H9 (cell line): ENCODE results near the gene SLCO2A1. TPM values are rescaled to one million over a fixed set of nuclear protein-coding genes. Genes with fewer than 3 reads are reported as not detected.

Experiments used
- DNase-seq: peaks from one replicate; pipeline ENCODE4 v3.0.0-alpha.2; 2017
- H2AFZ ChIP-seq: one replicate; pipeline ENCODE4 v1.6.1; 2013; ENCODE audit warnings: mild to moderate bottlenecking, low read length, control low read depth, moderate library complexity
- H2AK5ac ChIP-seq: 2 replicates; pipeline ENCODE4 v1.6.1; 2013; ENCODE audit warnings: low read length, control low read depth, mixed read lengths; ENCODE audit not compliant: insufficient read length
- H2BK120ac ChIP-seq: one replicate; pipeline ENCODE4 v1.6.1; 2013; ENCODE audit warnings: low read depth, mild to moderate bottlenecking, low read length, control low read depth, inconsistent platforms; ENCODE audit not compliant: poor library complexity, severe bottlenecking
- H2BK12ac ChIP-seq: 2 replicates; pipeline ENCODE4 v1.6.1; 2013; ENCODE audit warnings: low read length, control low read depth, mixed read lengths, low read depth; ENCODE audit not compliant: insufficient read length
- H2BK15ac ChIP-seq: 2 replicates; pipeline ENCODE4 v1.6.1; 2013; ENCODE audit warnings: low read depth, low read length, control low read depth
- H2BK20ac ChIP-seq: one replicate; pipeline ENCODE4 v1.6.1; 2013; ENCODE audit warnings: low read depth, mild to moderate bottlenecking, low read length, control low read depth, inconsistent platforms; ENCODE audit not compliant: poor library complexity, severe bottlenecking
- H2BK5ac ChIP-seq: 2 replicates; pipeline ENCODE4 v1.6.1; 2013; ENCODE audit warnings: low read length, control low read depth, mixed read lengths; ENCODE audit not compliant: insufficient read length
- H3K14ac ChIP-seq: 2 replicates; pipeline ENCODE4 v1.6.1; 2013; ENCODE audit warnings: low read length, control low read depth; ENCODE audit not compliant: insufficient read depth
- H3K18ac ChIP-seq: 2 replicates; pipeline ENCODE4 v1.6.1; 2013; ENCODE audit warnings: low read depth, mild to moderate bottlenecking, mixed read lengths, low read length, control low read depth; ENCODE audit not compliant: insufficient read length
- H3K23ac ChIP-seq: 2 replicates; pipeline ENCODE4 v1.6.1; 2013; ENCODE audit warnings: low read length, control low read depth, mixed read lengths, low read depth; ENCODE audit not compliant: insufficient read length
- H3K23me2 ChIP-seq: 2 replicates; pipeline ENCODE4 v1.6.1; 2013; ENCODE audit warnings: low read depth, mild to moderate bottlenecking, mixed read lengths, low read length, control low read depth; ENCODE audit not compliant: insufficient read length, poor library complexity, severe bottlenecking
- H3K27ac ChIP-seq: 2 replicates; pipeline ENCODE4 v1.5.1; 2013; ENCODE audit warnings: low read length, control low read depth, mixed read lengths, low read depth; ENCODE audit not compliant: insufficient read length
- H3K27me3 ChIP-seq: 2 replicates; pipeline ENCODE4 v1.6.1; 2013; ENCODE audit warnings: low read length, control low read depth, inconsistent platforms; ENCODE audit not compliant: insufficient read depth
- H3K4ac ChIP-seq: 2 replicates; pipeline ENCODE4 v1.6.1; 2013; ENCODE audit warnings: low read depth, mild to moderate bottlenecking, control low read depth, inconsistent platforms, low read length, moderate library complexity
- H3K4me1 ChIP-seq: 2 replicates; pipeline ENCODE4 v1.6.1; 2013; ENCODE audit warnings: low read length, control low read depth, inconsistent platforms; ENCODE audit not compliant: insufficient read depth
- H3K4me2 ChIP-seq: 2 replicates; pipeline ENCODE4 v1.6.1; 2013; ENCODE audit warnings: low read length, control low read depth, mixed read lengths; ENCODE audit not compliant: insufficient read length, insufficient read depth
- H3K56ac ChIP-seq: 2 replicates; pipeline ENCODE4 v1.6.1; 2013; ENCODE audit warnings: low read depth, mild to moderate bottlenecking, mixed read lengths, low read length, control low read depth; ENCODE audit not compliant: insufficient read length
- H3K79me1 ChIP-seq: 2 replicates; pipeline ENCODE4 v1.6.1; 2013; ENCODE audit warnings: low read depth, mild to moderate bottlenecking, moderate library complexity, low read length, control low read depth, inconsistent platforms; ENCODE audit not compliant: insufficient read depth, poor library complexity, severe bottlenecking
- H3K79me2 ChIP-seq: 2 replicates; pipeline ENCODE4 v1.6.1; 2013; ENCODE audit warnings: low read length, control low read depth, inconsistent platforms; ENCODE audit not compliant: insufficient read depth
- H3K9ac ChIP-seq: 2 replicates; pipeline ENCODE4 v1.6.1; 2013; ENCODE audit warnings: low read length, control low read depth, mixed read lengths; ENCODE audit not compliant: insufficient read length; ENCODE audit errors: extremely low read depth
- H3K9me3 ChIP-seq: one replicate; pipeline ENCODE4 v1.6.1; 2013; ENCODE audit warnings: low read depth, low read length, inconsistent platforms; ENCODE audit not compliant: control insufficient read depth
- H3T11ph ChIP-seq: one replicate; pipeline ENCODE4 v1.6.1; 2013; ENCODE audit warnings: mild to moderate bottlenecking, low read length, control low read depth, inconsistent platforms
- H4K20me1 ChIP-seq: one replicate; pipeline ENCODE4 v1.6.1; 2013; ENCODE audit not compliant: control insufficient read depth, insufficient read length, insufficient read depth
- H4K5ac ChIP-seq: 2 replicates; pipeline ENCODE4 v1.6.1; 2013; ENCODE audit warnings: low read depth, mild to moderate bottlenecking, mixed read lengths, low read length, control low read depth; ENCODE audit not compliant: insufficient read length
- H4K8ac ChIP-seq: replicated peaks from 2 replicates; pipeline ENCODE4 v1.6.1; 2013; ENCODE audit warnings: low read length, control low read depth, mixed read lengths, low read depth; ENCODE audit not compliant: insufficient read length
- H4K91ac ChIP-seq: 2 replicates; pipeline ENCODE4 v1.6.1; 2013; ENCODE audit warnings: low read depth, mild to moderate bottlenecking, moderate library complexity, mixed read lengths, low read length, control low read depth; ENCODE audit not compliant: insufficient read length
- H3K27ac Mint-ChIP-seq, 3 experiments: 2 replicates in 2 of 3; 3 replicates in 1 of 3; pipeline ENCODE4 v1.8.0; 2020 to 2021; ENCODE audit warnings: mixed read lengths in 3 of 3, mild to moderate bottlenecking in 1 of 3, moderate library complexity in 1 of 3
- H3K27me3 Mint-ChIP-seq: 2 replicates; pipeline ENCODE4 v1.8.0; 2021; ENCODE audit warnings: low read depth, mild to moderate bottlenecking, moderate library complexity, mixed read lengths
- H3K36me3 Mint-ChIP-seq, 3 experiments: 2 replicates in 2 of 3; 3 replicates in 1 of 3; pipeline ENCODE4 v1.8.0; 2020 to 2021; ENCODE audit warnings: low read depth in 3 of 3, mixed read lengths in 3 of 3; ENCODE audit not compliant: insufficient read depth in 1 of 3
- H3K4me1 Mint-ChIP-seq, 2 experiments: 2 replicates each; pipeline ENCODE4 v1.8.0; 2020; ENCODE audit warnings: mixed read lengths in 2 of 2
- H3K4me3 Mint-ChIP-seq, 2 experiments: 2 replicates in 1 of 2; 3 replicates in 1 of 2; pipeline ENCODE4 v1.8.0; 2020 to 2021; ENCODE audit warnings: mild to moderate bottlenecking in 2 of 2, mixed read lengths in 2 of 2, moderate library complexity in 1 of 2
- H3K9me3 Mint-ChIP-seq, 2 experiments: 2 replicates in 1 of 2; 3 replicates in 1 of 2; pipeline ENCODE4 v1.8.0; 2020; ENCODE audit warnings: mild to moderate bottlenecking in 2 of 2, mixed read lengths in 2 of 2, moderate library complexity in 1 of 2
- CTCF ChIP-seq: fragments of 200-600 bp; sonication (generic); conservative IDR thresholded peaks from 3 replicates; pipeline ENCODE4 v1.8.0; 2021; ENCODE audit warnings: antibody characterized with exemption, mild to moderate bottlenecking
- WGBS: extraction: QIAGEN DNeasy Blood & Tissue Kit; methylation state at CpG from one replicate; pipeline ENCODE4 v1.1.7; 2013; ENCODE audit warnings: missing lambda C conversion rate, low lambda C conversion rate, mixed read lengths; ENCODE audit not compliant: insufficient read length; ENCODE audit errors: extremely low coverage; 5-methylcytosine and 5-hydroxymethylcytosine counted together
- total RNA-seq: library from RNA; stranded (reverse); gene quantifications from 2 replicates; pipeline ENCODE4 v1.2.1, GENCODE V29; 2021

The SLCO2A1 gene
- total RNA-seq, 1 experiment from 2014 or later, result 0.98 TPM

GRCh38 chr3:133932009-133932408 lies 97.7 kb downstream of the SLCO2A1 start:
- no peak overlapping the region for H3K9ac ChIP-seq
- no peak overlapping the region for H4K8ac ChIP-seq

More at GRCh38 chr3:133932009-133932408, 97.7 kb downstream of the SLCO2A1 start:
- no CpG with 5 or more reads among the region's 6 CpGs for WGBS
- Mint-ChIP-seq H3K27me3 (peaks cover 23% of the 10 kb centered on the region), H3K4me3 (no peak overlapping the region), H3K27ac (no peak overlapping the region), H3K4me1 (peaks cover 6 to 9% of the 10 kb centered on the region in 2 experiments), H3K36me3 (no peaks in the 10 kb centered on the region; a peak in 1 of 7 replicates), H3K9me3 (no peaks in the 10 kb centered on the region)
- Histone ChIP-seq H2BK15ac (no peak overlapping the region), H3K27ac (no peak overlapping the region), H3K4me1 (no peaks in the 10 kb centered on the region), H2BK120ac (no peak overlapping the region), H2AFZ (no peak overlapping the region), H3K27me3 (no peaks in the 10 kb centered on the region; the same call in 1 of the 2 replicates), H3K56ac (no peak overlapping the region), H2BK5ac (no peak overlapping the region), H4K91ac (no peak overlapping the region), H2BK12ac (no peak overlapping the region), H3K23ac (no peak overlapping the region), H2AK5ac (no peak overlapping the region), H3T11ph (no peak overlapping the region), H3K14ac (no peak overlapping the region), H2BK20ac (no peak overlapping the region), H4K20me1 (no peaks in the 10 kb centered on the region), H3K9me3 (no peaks in the 10 kb centered on the region), H3K4me2 (no peak overlapping the region), H3K79me1 (no peaks in the 10 kb centered on the region), H3K23me2 (peaks cover 4% of the 10 kb centered on the region), H3K79me2 (no peaks in the 10 kb centered on the region), H4K5ac (no peak overlapping the region), H3K18ac (no peak overlapping the region), H3K4ac (no peak overlapping the region)
- TF ChIP-seq CTCF, result no peak
- DNase-seq, result no peak
